K562 (cell line): Measurements from ENCODE around the gene ZNF354B. TPM values are rescaled to one million over a fixed set of nuclear protein-coding genes. Genes with fewer than 3 reads are reported as not detected.

Experiments
- CEBPB ChIP-seq: fragments of 450-650 bp; IDR thresholded peaks from 2 replicates; pipeline ENCODE4 v1.6.1; 2016; ENCODE audit warnings: missing genetic modification characterization, missing compliant biosample characterization
- FIP1L1 ChIP-seq: fragments of 200-400 bp; formaldehyde crosslinking; IDR thresholded peaks from 2 replicates; pipeline ENCODE4 v1.6.1; 2018; ENCODE audit warnings: mild to moderate bottlenecking, low read depth, low read length; ENCODE audit not compliant: poor library complexity, severe bottlenecking
- GABPB1 ChIP-seq: sonication (generic); formaldehyde crosslinking; IDR thresholded peaks from 2 replicates; pipeline ENCODE4 v1.8.0; 2022; ENCODE audit warnings: mild to moderate bottlenecking, missing genetic modification reagents
- L3MBTL2 ChIP-seq: fragments of 450-650 bp; IDR thresholded peaks from 2 replicates; pipeline ENCODE4 v1.6.1; 2016; ENCODE audit warnings: mild to moderate bottlenecking, moderate library complexity
- MCM3 ChIP-seq: fragments of 450-650 bp; IDR thresholded peaks from 2 replicates; pipeline ENCODE4 v1.6.1; 2016
- MED1 ChIP-seq: sonication (generic); formaldehyde crosslinking; IDR thresholded peaks from 2 replicates; pipeline ENCODE4 v1.8.1; 2023; ENCODE audit warnings: missing genetic modification reagents, borderline replicate concordance
- MXI1 ChIP-seq: IDR thresholded peaks from 2 replicates; pipeline ENCODE4 v1.6.1; 2011; ENCODE audit warnings: low read depth, mild to moderate bottlenecking, improper control_type of control experiment, low read length
- NFYB ChIP-seq: IDR thresholded peaks from 2 replicates; pipeline ENCODE4 v1.6.1; 2011; ENCODE audit warnings: mild to moderate bottlenecking, moderate library complexity; ENCODE audit not compliant: insufficient read length; ENCODE audit errors: extremely low read depth
- SAFB ChIP-seq: fragments of 200-400 bp; formaldehyde crosslinking; IDR thresholded peaks from 2 replicates; pipeline ENCODE4 v1.6.1; 2017; ENCODE audit warnings: low read depth, low read length, borderline replicate concordance
- SIN3A ChIP-seq, 2 experiments: fragments of 150-350 bp in 1 of 2; IDR thresholded peaks; 2 replicates each; pipeline ENCODE4 v1.6.1; 2011 to 2016; ENCODE audit warnings: borderline replicate concordance in 2 of 2, low read depth in 2 of 2, low read length in 2 of 2, mild to moderate bottlenecking in 2 of 2, moderate library complexity in 2 of 2; ENCODE audit not compliant: control insufficient read depth in 1 of 2
- SMARCA4 ChIP-seq: fragments of 450-650 bp; IDR thresholded peaks from 2 replicates; pipeline ENCODE4 v1.6.1; 2016
- STAG1 ChIP-seq: sonication (generic); formaldehyde crosslinking; IDR thresholded peaks from 2 replicates; pipeline ENCODE4 v1.5.0; 2020; ENCODE audit warnings: missing genetic modification reagents, borderline replicate concordance
- U2AF1 ChIP-seq: fragments of 200-400 bp; formaldehyde crosslinking; optimal IDR thresholded peaks from 2 replicates; pipeline ENCODE3; 2017; ENCODE audit warnings: mild to moderate bottlenecking, low read depth, low read length, moderate library complexity
- YY1 ChIP-seq, 3 experiments: IDR thresholded peaks; 2 replicates each; pipeline ENCODE4 v1.6.1; 2011; ENCODE audit warnings: low read length in 2 of 3, mild to moderate bottlenecking in 2 of 3, moderate library complexity in 2 of 3, borderline replicate concordance in 1 of 3, control low read depth in 1 of 3, low read depth in 1 of 3; ENCODE audit not compliant: insufficient read depth in 3 of 3, insufficient replicate concordance in 2 of 3, control insufficient read depth in 1 of 3, insufficient read length in 1 of 3; ENCODE audit errors: extremely low read depth in 1 of 3
- ZKSCAN1 ChIP-seq: fragments of 150-350 bp; IDR thresholded peaks from 2 replicates; pipeline ENCODE4 v1.6.1; 2016; ENCODE audit warnings: low read depth, low read length
- ZNF224 ChIP-seq: sonication (generic); formaldehyde crosslinking; IDR thresholded peaks from 2 replicates; pipeline ENCODE4 v1.8.0; 2022; ENCODE audit warnings: mild to moderate bottlenecking, missing genetic modification reagents
- ZNF316 ChIP-seq: fragments of 450-650 bp; IDR thresholded peaks from 2 replicates; pipeline ENCODE4 v1.6.1; 2016
- ZNF766 ChIP-seq: fragments of 200-800 bp; sonication (Bioruptor generic); conservative IDR thresholded peaks from 2 replicates; pipeline ENCODE4 v1.6.1; 2016; ENCODE audit warnings: missing genetic modification characterization, missing compliant biosample characterization
- polyA plus RNA-seq, 8 experiments: library from polyadenylated mRNA; depleted of rRNA in 4 of 8; stranded (reverse) in 5 of 8; unstranded in 3 of 8; fragments of >200 nt; fragmentation: Nextera tagmentation in 2 of 8; fragmentation: Illumina TruSeq in 1 of 8; extraction: Ambion mirVana in 2 of 8; extraction: Trizol in 1 of 8; gene quantifications; 2 replicates each; pipeline versions ENCODE4 v1.2.1 to v1.2.3, GENCODE V29; 2011 to 2014; ENCODE audit warnings: inconsistent platforms in 1 of 8, missing spikeins in 1 of 8
- total RNA-seq, 7 experiments: library from RNA; depleted of rRNA in 6 of 7; stranded (reverse); fragments of >200 nt in 6 of 7; fragmentation: Illumina TruSeq in 2 of 7; extraction: Trizol in 2 of 7; gene quantifications; 2 replicates each; pipeline versions ENCODE4 v1.2.1 to v1.2.3, GENCODE V29; 2011 to 2021; ENCODE audit warnings: low replicate concordance in 1 of 7
- TF ChIP-seq, protein P1 (sequence below): fragments of 450-650 bp; formaldehyde crosslinking; IDR thresholded peaks from 2 replicates; pipeline ENCODE4 v1.4.0; 2020; ENCODE audit warnings: mild to moderate bottlenecking, moderate library complexity
- TF ChIP-seq, protein P2 (sequence below), 2 experiments: fragments of 450-650 bp in 1 of 2; sonication (generic) in 1 of 2; formaldehyde crosslinking; conservative IDR thresholded peaks; 2 replicates each; pipeline versions ENCODE4 v1.4.0 to v1.8.1; 2020 to 2022; ENCODE audit warnings: mild to moderate bottlenecking in 1 of 2, missing genetic modification reagents in 1 of 2
- TF ChIP-seq, protein P3 (sequence below): sonication (generic); formaldehyde crosslinking; IDR thresholded peaks from 2 replicates; pipeline ENCODE4 v1.8.0; 2022; ENCODE audit warnings: mild to moderate bottlenecking, missing genetic modification reagents
- TF ChIP-seq, protein P4 (sequence below): sonication (generic); IDR thresholded peaks from 2 replicates; pipeline ENCODE4 v1.6.1; 2016

ZNF354B gene
- total and polyA plus RNA-seq, 9 of the 15 experiments (the other 6 are each of a cell fraction or from before 2014, with no cell fraction given) = 1.8 to 18.3 (median 11.2) TPM

DNA sequence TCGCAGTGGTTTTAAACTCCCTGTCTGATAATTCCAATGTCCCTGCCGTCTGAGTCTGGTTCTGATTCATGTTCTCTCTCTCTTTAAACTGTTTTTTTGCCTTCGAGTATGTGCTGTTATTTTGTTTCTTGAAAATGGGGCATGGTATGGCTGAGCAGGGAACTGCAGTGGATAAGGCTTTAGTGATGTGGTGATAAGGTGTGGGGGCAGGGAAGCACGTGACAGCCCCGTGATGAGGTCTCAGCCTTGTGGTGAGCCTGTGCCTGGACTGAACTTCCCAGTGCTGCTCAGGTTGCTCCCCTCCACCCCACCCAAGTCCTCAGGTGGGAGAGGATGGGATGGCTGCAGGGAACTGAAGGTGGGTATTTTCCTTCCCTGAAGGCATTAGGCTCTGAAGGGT is 5.5 kb upstream of the ZNF354B start (continued):
- TF ChIP-seq, protein P1, sequence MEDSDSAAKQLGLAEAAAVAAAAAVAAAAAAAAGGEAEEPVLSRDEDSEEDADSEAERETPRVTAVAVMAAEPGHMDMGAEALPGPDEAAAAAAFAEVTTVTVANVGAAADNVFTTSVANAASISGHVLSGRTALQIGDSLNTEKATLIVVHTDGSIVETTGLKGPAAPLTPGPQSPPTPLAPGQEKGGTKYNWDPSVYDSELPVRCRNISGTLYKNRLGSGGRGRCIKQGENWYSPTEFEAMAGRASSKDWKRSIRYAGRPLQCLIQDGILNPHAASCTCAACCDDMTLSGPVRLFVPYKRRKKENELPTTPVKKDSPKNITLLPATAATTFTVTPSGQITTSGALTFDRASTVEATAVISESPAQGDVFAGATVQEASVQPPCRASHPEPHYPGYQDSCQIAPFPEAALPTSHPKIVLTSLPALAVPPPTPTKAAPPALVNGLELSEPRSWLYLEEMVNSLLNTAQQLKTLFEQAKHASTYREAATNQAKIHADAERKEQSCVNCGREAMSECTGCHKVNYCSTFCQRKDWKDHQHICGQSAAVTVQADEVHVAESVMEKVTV (CRISPR knock-in tag) = no peak
- TF ChIP-seq, protein P2, sequence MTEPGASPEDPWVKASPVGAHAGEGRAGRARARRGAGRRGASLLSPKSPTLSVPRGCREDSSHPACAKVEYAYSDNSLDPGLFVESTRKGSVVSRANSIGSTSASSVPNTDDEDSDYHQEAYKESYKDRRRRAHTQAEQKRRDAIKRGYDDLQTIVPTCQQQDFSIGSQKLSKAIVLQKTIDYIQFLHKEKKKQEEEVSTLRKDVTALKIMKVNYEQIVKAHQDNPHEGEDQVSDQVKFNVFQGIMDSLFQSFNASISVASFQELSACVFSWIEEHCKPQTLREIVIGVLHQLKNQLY (CRISPR knock-in tag; conservative IDR thresholded peaks at IDR 0.05) = no peak
- TF ChIP-seq GABPB1 (CRISPR knock-in tag) = no peak
- TF ChIP-seq ZNF316 = no peak
- peak; percentile 93 for TF ChIP-seq L3MBTL2
- TF ChIP-seq, protein P3, sequence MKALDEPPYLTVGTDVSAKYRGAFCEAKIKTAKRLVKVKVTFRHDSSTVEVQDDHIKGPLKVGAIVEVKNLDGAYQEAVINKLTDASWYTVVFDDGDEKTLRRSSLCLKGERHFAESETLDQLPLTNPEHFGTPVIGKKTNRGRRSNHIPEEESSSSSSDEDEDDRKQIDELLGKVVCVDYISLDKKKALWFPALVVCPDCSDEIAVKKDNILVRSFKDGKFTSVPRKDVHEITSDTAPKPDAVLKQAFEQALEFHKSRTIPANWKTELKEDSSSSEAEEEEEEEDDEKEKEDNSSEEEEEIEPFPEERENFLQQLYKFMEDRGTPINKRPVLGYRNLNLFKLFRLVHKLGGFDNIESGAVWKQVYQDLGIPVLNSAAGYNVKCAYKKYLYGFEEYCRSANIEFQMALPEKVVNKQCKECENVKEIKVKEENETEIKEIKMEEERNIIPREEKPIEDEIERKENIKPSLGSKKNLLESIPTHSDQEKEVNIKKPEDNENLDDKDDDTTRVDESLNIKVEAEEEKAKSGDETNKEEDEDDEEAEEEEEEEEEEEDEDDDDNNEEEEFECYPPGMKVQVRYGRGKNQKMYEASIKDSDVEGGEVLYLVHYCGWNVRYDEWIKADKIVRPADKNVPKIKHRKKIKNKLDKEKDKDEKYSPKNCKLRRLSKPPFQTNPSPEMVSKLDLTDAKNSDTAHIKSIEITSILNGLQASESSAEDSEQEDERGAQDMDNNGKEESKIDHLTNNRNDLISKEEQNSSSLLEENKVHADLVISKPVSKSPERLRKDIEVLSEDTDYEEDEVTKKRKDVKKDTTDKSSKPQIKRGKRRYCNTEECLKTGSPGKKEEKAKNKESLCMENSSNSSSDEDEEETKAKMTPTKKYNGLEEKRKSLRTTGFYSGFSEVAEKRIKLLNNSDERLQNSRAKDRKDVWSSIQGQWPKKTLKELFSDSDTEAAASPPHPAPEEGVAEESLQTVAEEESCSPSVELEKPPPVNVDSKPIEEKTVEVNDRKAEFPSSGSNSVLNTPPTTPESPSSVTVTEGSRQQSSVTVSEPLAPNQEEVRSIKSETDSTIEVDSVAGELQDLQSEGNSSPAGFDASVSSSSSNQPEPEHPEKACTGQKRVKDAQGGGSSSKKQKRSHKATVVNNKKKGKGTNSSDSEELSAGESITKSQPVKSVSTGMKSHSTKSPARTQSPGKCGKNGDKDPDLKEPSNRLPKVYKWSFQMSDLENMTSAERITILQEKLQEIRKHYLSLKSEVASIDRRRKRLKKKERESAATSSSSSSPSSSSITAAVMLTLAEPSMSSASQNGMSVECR (CRISPR knock-in tag) = no peak
- no peak for TF ChIP-seq MED1
- peak; percentile 63 for TF ChIP-seq SMARCA4
- TF ChIP-seq MXI1 = no peak
- TF ChIP-seq YY1 (IDR thresholded peaks at IDR 0.05; ENCODE audit: borderline replicate concordance in 1 of 3, control insufficient read depth in 1 of 3, extremely low read depth in 1 of 3, insufficient read depth in 3 of 3, insufficient read length in 1 of 3, insufficient replicate concordance in 2 of 3, low read depth in 1 of 3, low read length in 2 of 3) = no peak
- no peak for TF ChIP-seq SAFB
- no peak for TF ChIP-seq FIP1L1
- no peak for TF ChIP-seq CEBPB
- TF ChIP-seq ZNF766 (CRISPR knock-in tag) = no peak
- TF ChIP-seq U2AF1 = no peak
- TF ChIP-seq SIN3A (IDR thresholded peaks at IDR 0.05; ENCODE audit: borderline replicate concordance in 2 of 2, control insufficient read depth in 1 of 2, low read depth in 2 of 2, low read length in 2 of 2) = no peak
- TF ChIP-seq STAG1 (CRISPR knock-in tag) = no peak
- TF ChIP-seq, protein P4, sequence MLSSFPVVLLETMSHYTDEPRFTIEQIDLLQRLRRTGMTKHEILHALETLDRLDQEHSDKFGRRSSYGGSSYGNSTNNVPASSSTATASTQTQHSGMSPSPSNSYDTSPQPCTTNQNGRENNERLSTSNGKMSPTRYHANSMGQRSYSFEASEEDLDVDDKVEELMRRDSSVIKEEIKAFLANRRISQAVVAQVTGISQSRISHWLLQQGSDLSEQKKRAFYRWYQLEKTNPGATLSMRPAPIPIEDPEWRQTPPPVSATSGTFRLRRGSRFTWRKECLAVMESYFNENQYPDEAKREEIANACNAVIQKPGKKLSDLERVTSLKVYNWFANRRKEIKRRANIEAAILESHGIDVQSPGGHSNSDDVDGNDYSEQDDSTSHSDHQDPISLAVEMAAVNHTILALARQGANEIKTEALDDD = no peak
- TF ChIP-seq ZKSCAN1 = no peak
- TF ChIP-seq MCM3 = no peak
- TF ChIP-seq NFYB = no peak
- no peak for TF ChIP-seq ZNF224
